IMR-90 (cell line): ENCODE results near the gene MRPL28. TPM values are rescaled to one million over a fixed set of nuclear protein-coding genes. Genes with fewer than 3 reads are reported as not detected.

Source experiments
- ATAC-seq: fragments of 200-7000 bp; cut with Tn5 transposase; 2 replicates; pipeline ENCODE4 v1.9.1; 2020; ENCODE audit warnings: low read depth, mild to moderate bottlenecking, moderate library complexity
- BruUV-seq: library from RNA; stranded (reverse); fragments of 400-500 nt; replicated peaks from 2 replicates; lab custom pipeline; 2021; lab: Mats Ljungman, UMichigan
- CTCF ChIA-PET: fragments of 300-600 bp; formaldehyde crosslinking; extraction: SDS; loops from one replicate; lab custom pipeline; 2021; ENCODE audit warnings: antibody characterized with exemption; lab: Yijun Ruan, JAX
- POLR2A ChIA-PET: fragments of 300-600 bp; sonication (Branson Sonifier 250); formaldehyde crosslinking; loops from one replicate; lab custom pipeline; 2022; ENCODE audit warnings: antibody characterized with exemption; ENCODE audit not compliant: unreplicated experiment; lab: Charles Lee
- DNase-seq: peaks from one replicate; pipeline ENCODE4 v3.0.0; 2013
- H2AFZ ChIP-seq: replicated peaks from 2 replicates; pipeline ENCODE3; 2013; ENCODE audit warnings: low read length, mild to moderate bottlenecking; ENCODE audit not compliant: poor library complexity
- H2AK5ac ChIP-seq: 2 replicates; pipeline ENCODE4 v1.6.1; 2013; ENCODE audit warnings: low read depth, low read length, inconsistent platforms
- H2AK9ac ChIP-seq: replicated peaks from 2 replicates; pipeline ENCODE3; 2013; ENCODE audit warnings: mild to moderate bottlenecking, low read depth, low read length, moderate library complexity; ENCODE audit not compliant: poor library complexity
- H2BK120ac ChIP-seq: 2 replicates; pipeline ENCODE4 v1.6.1; 2013; ENCODE audit warnings: low read depth, low read length, inconsistent platforms
- H2BK15ac ChIP-seq: 3 replicates; pipeline ENCODE4 v1.6.1; 2013; ENCODE audit warnings: low read depth, low read length, inconsistent platforms
- H2BK20ac ChIP-seq: 2 replicates; pipeline ENCODE4 v1.6.1; 2013; ENCODE audit warnings: low read depth, mild to moderate bottlenecking, inconsistent platforms, low read length, moderate library complexity
- H2BK5ac ChIP-seq: 2 replicates; pipeline ENCODE4 v1.6.1; 2013; ENCODE audit warnings: mild to moderate bottlenecking, low read depth, low read length, inconsistent platforms; ENCODE audit not compliant: poor library complexity, severe bottlenecking
- H3K14ac ChIP-seq: replicated peaks from 2 replicates; pipeline ENCODE4 v1.6.1; 2013; ENCODE audit warnings: low read depth, low read length, inconsistent platforms
- H3K18ac ChIP-seq: 2 replicates; pipeline ENCODE4 v1.6.1; 2013; ENCODE audit warnings: low read depth, low read length, control low read depth
- H3K23ac ChIP-seq: 2 replicates; pipeline ENCODE4 v1.6.1; 2013; ENCODE audit warnings: low read depth, low read length, inconsistent platforms
- H3K27ac ChIP-seq: 2 replicates; pipeline ENCODE4 v1.5.1; 2013; ENCODE audit warnings: mild to moderate bottlenecking, control low read depth, low read length; ENCODE audit not compliant: insufficient read depth
- H3K27me3 ChIP-seq: 2 replicates; pipeline ENCODE4 v1.6.1; 2013; ENCODE audit warnings: low read length; ENCODE audit not compliant: control insufficient read depth, insufficient read depth
- H3K36me3 ChIP-seq: 2 replicates; pipeline ENCODE4 v1.6.1; 2013; ENCODE audit warnings: low read length, mixed read lengths; ENCODE audit not compliant: control insufficient read depth, insufficient read depth
- H3K4ac ChIP-seq: 2 replicates; pipeline ENCODE4 v1.6.1; 2013; ENCODE audit warnings: low read depth, low read length, inconsistent platforms
- H3K4me1 ChIP-seq: 2 replicates; pipeline ENCODE4 v1.6.1; 2013; ENCODE audit warnings: low read length, mixed read lengths; ENCODE audit not compliant: control insufficient read depth, insufficient read depth
- H3K4me2 ChIP-seq: 2 replicates; pipeline ENCODE4 v1.6.1; 2013; ENCODE audit warnings: low read depth, mild to moderate bottlenecking, control low read depth, low read length, moderate library complexity
- H3K4me3 ChIP-seq: 2 replicates; pipeline ENCODE4 v1.5.1; 2013; ENCODE audit warnings: low read depth, mild to moderate bottlenecking, control low read depth, low read length, moderate library complexity; ENCODE audit not compliant: insufficient read depth
- H3K56ac ChIP-seq: 2 replicates; pipeline ENCODE4 v1.6.1; 2013; ENCODE audit warnings: low read length, inconsistent platforms; ENCODE audit not compliant: insufficient read depth; ENCODE audit errors: extremely low read depth
- H3K79me1 ChIP-seq, 2 experiments: 2 replicates each; pipeline ENCODE4 v1.6.1; 2013; ENCODE audit warnings: low read length in 2 of 2, inconsistent platforms in 1 of 2, low read depth in 1 of 2
- H3K9ac ChIP-seq: 2 replicates; pipeline ENCODE4 v1.6.1; 2013; ENCODE audit warnings: low read depth, low read length, control low read depth
- H3K9me1 ChIP-seq: 2 replicates; pipeline ENCODE4 v1.6.1; 2013; ENCODE audit warnings: low read length, inconsistent platforms; ENCODE audit not compliant: insufficient read depth
- H3K9me3 ChIP-seq: 2 replicates; pipeline ENCODE4 v1.6.1; 2013; ENCODE audit warnings: low read length; ENCODE audit not compliant: control insufficient read depth, insufficient read depth
- H4K20me1 ChIP-seq: 2 replicates; pipeline ENCODE4 v1.6.1; 2013; ENCODE audit warnings: low read length, inconsistent platforms; ENCODE audit not compliant: insufficient read depth
- H4K5ac ChIP-seq: 2 replicates; pipeline ENCODE4 v1.6.1; 2013; ENCODE audit warnings: mild to moderate bottlenecking, low read depth, low read length, control low read depth
- H4K8ac ChIP-seq, 2 experiments: 2 replicates each; pipeline ENCODE4 v1.6.1; 2013; ENCODE audit warnings: low read depth in 2 of 2, low read length in 2 of 2, control low read depth in 1 of 2, inconsistent platforms in 1 of 2
- H4K91ac ChIP-seq: 2 replicates; pipeline ENCODE4 v1.6.1; 2013; ENCODE audit warnings: low read depth, low read length, inconsistent platforms; ENCODE audit not compliant: insufficient read depth
- CEBPB ChIP-seq: IDR thresholded peaks from 2 replicates; pipeline ENCODE4 v1.6.1; 2012; ENCODE audit warnings: low read depth, low read length, improper control_type of control experiment
- WGBS, 2 experiments: methylation state at CpG; one replicate each; pipeline versions ENCODE4 v1.1.5 to v1.1.7; 2013; ENCODE audit warnings: missing lambda C conversion rate in 2 of 2; ENCODE audit not compliant: insufficient read length in 1 of 2; ENCODE audit errors: extremely low coverage in 2 of 2; 5-methylcytosine and 5-hydroxymethylcytosine counted together
- dilution Hi-C: fragments of 300-500 bp; cut with HindIII; formaldehyde crosslinking; loops from one replicate; pipeline ENCODE4 v1.14.3; 2018; ENCODE audit warnings: low sequenced_read_pairs; ENCODE audit not compliant: unreplicated experiment
- in situ Hi-C: fragments of 300-500 bp; cut with MboI; formaldehyde crosslinking; loops from 3 replicates; pipeline ENCODE4 v1.14.3; 2019; ENCODE audit warnings: low sequenced_read_pairs, inconsistent platforms, mixed read lengths
- intact Hi-C: fragments of 100-400 bp; cut with micrococcal nuclease; formaldehyde crosslinking; loops from 2 replicates; pipeline ENCODE4 v1.10.0; 2022
- polyA plus RNA-seq, 3 experiments: library from polyadenylated mRNA; depleted of rRNA; stranded (reverse); fragments of >200 nt; gene quantifications; 2 replicates each; pipeline ENCODE4 v1.2.3, GENCODE V29; 2012; ENCODE audit warnings: low replicate concordance in 1 of 3
- total RNA-seq: library from RNA; depleted of rRNA; stranded (reverse); fragments of >200 nt; gene quantifications from 2 replicates; pipeline ENCODE4 v1.2.3, GENCODE V29; 2012
- TF ChIP-seq, protein P1 (sequence below): fragments of 150-350 bp; IDR thresholded peaks from 2 replicates; pipeline ENCODE4 v1.6.1; 2017; ENCODE audit warnings: mild to moderate bottlenecking, antibody characterized with exemption, low read length, low read depth

The MRPL28 gene
- total and polyA plus RNA-seq, 2 of the 4 experiments (the other 2 are of a cell fraction) = 104 to 181 TPM

DNA sequence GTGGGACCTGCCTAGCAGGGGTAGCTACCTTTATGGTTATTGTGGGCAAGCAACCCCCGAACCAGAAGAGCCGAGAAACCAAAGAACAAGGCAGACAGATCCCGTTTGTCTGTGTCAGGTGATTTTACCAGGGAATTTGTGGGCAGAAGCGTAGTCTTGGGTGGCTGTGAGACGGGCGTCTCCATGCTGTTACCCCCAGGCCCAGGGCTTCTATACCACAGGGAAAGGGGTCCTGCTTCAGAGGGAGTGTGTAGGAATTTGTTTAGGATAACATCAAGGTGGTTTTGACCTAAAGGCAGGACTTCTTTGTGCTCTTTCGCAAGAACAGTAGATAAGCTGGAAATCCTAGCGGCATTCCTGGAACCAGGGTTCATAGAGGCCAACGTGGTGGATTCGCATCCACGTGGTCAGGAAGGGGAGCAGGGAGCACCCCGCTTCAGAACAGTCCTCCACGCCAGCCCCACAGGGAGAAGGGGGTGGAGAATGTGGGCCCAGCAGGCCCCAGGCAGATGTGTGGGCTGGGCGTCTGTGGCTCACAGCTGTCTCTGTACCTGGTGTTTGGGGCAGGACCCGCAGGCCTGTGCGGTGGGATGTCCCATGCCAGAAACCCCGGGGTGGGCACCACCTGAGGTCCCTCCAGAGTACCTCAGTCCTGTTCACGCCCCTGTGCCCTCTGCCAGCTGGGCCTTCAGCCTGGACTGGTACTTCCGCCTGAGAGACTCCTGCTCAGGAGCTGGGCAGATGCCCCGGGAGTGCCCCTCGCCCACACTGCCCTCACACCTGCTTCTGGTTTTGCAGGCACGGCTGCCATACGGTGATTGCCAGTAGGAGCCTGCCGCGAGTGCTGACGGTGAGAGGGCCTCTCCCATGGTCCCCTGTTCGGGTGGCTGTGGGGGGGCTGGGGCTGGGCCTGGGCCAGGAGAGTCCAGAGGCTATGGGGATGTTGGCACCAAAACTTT, 35.5 kb upstream of the MRPL28 start:
- POLR2A ChIA-PET = no interaction called here
- Histone ChIP-seq H3K23ac (no peak overlapping the region), H4K8ac (no peak overlapping the region), H3K9ac (0 out of 2 replicates have a peak overlapping the region, but pooled peaks have one; percentile 28), H2AK9ac (peak overlapping the region; percentile 61), H3K4me3 (no peak overlapping the region), H3K27me3 (no peaks in the 10 kb centered on the region), H2BK20ac (no peak overlapping the region), H3K79me1 (peaks cover 0 to 8% of the 10 kb centered on the region in 2 experiments), H2AFZ (no peak overlapping the region), H3K4me2 (no peak overlapping the region), H2BK5ac (no peak overlapping the region), H2BK15ac (no peak overlapping the region), H2BK120ac (no peak overlapping the region), H3K14ac (no peak overlapping the region), H3K9me3 (no peaks in the 10 kb centered on the region), H3K27ac (no peak overlapping the region), H3K36me3 (no peaks in the 10 kb centered on the region; the same call in 1 of the 2 replicates), H4K20me1 (no peaks in the 10 kb centered on the region), H3K4me1 (no peaks in the 10 kb centered on the region), H3K18ac (no peak overlapping the region), H4K5ac (no peak overlapping the region), H3K56ac (no peak overlapping the region), H3K4ac (no peak overlapping the region), H3K9me1 (no peaks in the 10 kb centered on the region), H2AK5ac (no peak overlapping the region), H4K91ac (no peak overlapping the region)
- no TSS peak for BruUV-seq
- 87% methylated on average over 14 of the region's 27 CpGs; no CpG with 5 or more reads in 1 of the 2 experiments for WGBS, 2 experiments
- TF ChIP-seq, protein P1, sequence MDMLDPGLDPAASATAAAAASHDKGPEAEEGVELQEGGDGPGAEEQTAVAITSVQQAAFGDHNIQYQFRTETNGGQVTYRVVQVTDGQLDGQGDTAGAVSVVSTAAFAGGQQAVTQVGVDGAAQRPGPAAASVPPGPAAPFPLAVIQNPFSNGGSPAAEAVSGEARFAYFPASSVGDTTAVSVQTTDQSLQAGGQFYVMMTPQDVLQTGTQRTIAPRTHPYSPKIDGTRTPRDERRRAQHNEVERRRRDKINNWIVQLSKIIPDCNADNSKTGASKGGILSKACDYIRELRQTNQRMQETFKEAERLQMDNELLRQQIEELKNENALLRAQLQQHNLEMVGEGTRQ = no peak
- peak; percentile 53; the same call in 1 of the 2 replicates for TF ChIP-seq CEBPB
- dilution Hi-C loops = no loop called here
- no peak for ATAC-seq
- intact Hi-C loops = no loop called here
- in situ Hi-C loops = no loop called here
- no peak for DNase-seq
- CTCF ChIA-PET = no interaction called here
